Measurements from ENCODE around the gene PRKCE. TPM values are rescaled to one million over a fixed set of nuclear protein-coding genes. Genes with fewer than 3 reads are reported as not detected.

Gene PRKCE
- polyA plus RNA-seq, 1 of the 3 experiments (the other 2 are of a cell fraction) = 16.3 TPM

DNA sequence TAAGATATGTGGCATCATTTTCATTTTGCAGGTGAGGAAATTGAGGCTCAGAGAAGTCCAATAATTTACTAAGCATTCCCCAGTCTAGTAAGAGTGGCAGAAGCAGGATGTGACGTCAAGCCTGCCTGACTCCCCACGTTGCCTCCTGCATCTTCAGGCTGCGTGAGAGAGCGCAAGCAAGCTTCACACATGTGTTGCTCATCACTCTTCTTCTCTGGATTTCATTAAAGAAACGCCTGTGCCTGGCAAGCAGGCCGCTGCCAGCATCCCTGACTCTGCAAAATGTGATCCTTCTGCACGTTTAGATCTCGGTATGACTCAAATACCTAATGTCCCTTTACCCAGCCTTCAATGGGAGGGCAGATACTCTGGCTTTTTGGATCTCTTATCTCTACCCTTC lies 96.8 kb downstream of the PRKCE start:
- Histone ChIP-seq H4K20me1 (ENCODE audit: insufficient read depth) (no peaks in the 10 kb centered on the region), H3K9ac (peak overlapping the region; percentile 30; the same call in 1 of the 2 replicates), H3F3A (replicated peaks; ENCODE audit: insufficient read depth) (peaks cover 20% of the 10 kb centered on the region), H3K79me2 (ENCODE audit: insufficient read depth) (no peaks in the 10 kb centered on the region; the same call in 1 of the 2 replicates), H3K9me2 (no peaks in the 10 kb centered on the region), H3K9me3 (no peaks in the 10 kb centered on the region), H3K36me3 (replicated peaks in 1 of 2; ENCODE audit: control insufficient read depth in 1 of 2, insufficient read depth in 2 of 2, low read length in 1 of 2) (no peaks in the 10 kb centered on the region), H2AFZ (ENCODE audit: low read depth) (peak overlapping the region; percentile 21; the same call in 1 of the 2 replicates), H3K4me3 (ENCODE audit: low read depth in 2 of 2, low read length in 1 of 2) (no peak overlapping the region), H3K4me1 (ENCODE audit: control insufficient read depth in 1 of 2, insufficient read depth in 2 of 2, low read depth in 1 of 2, low read length in 1 of 2) (peaks cover 11 to 25% of the 10 kb centered on the region in 2 experiments; a peak in 2 of 4 replicates), H3K4me2 (peak overlapping the region; percentile 68), H3K27me3 (ENCODE audit: insufficient read depth) (no peaks in the 10 kb centered on the region), H3K27ac (ENCODE audit: low read depth in 2 of 2, low read length in 1 of 2) (peak overlapping the region; percentile 77 to 79)
- ChIA-PET POLR2A (no interaction called here), CTCF (interaction anchor here (0.7 to 1.9 kb wide), 3 partner anchors 30 to 104 kb away, joined by 3 to 7 read pairs (median 3); no protein-coding TSS in a partner anchor)
- 35% methylated on average over 8 of the region's 8 CpGs for WGBS (ENCODE audit: low lambda C conversion rate)
- DNase-seq = peak; percentile 51
- TF ChIP-seq ZBTB33 (IDR thresholded peaks at IDR 0.05; ENCODE audit: borderline replicate concordance, low read depth) (no peak), RXRA (IDR thresholded peaks at IDR 0.05; ENCODE audit: borderline replicate concordance, low read depth) (no peak), FOSL2 (IDR thresholded peaks at IDR 0.05; ENCODE audit: borderline replicate concordance, low read depth) (peak; percentile 33; the same call in 1 of the 2 replicates), REST (IDR thresholded peaks at IDR 0.05; ENCODE audit: low read depth, low read length) (0 out of 2 replicates have a peak, but pooled peaks have one; percentile 5), EZH2phosphoT487 (IDR thresholded peaks at IDR 0.05; ENCODE audit: borderline replicate concordance, low read depth) (no peak), NFIC (IDR thresholded peaks at IDR 0.05; ENCODE audit: borderline replicate concordance) (peak; percentile 74), FOXM1 (IDR thresholded peaks at IDR 0.05; ENCODE audit: low read depth) (no peak), CHD2 (IDR thresholded peaks at IDR 0.05; ENCODE audit: low read length, partially characterized antibody) (peak; percentile 59), POLR2AphosphoS5 (IDR thresholded peaks at IDR 0.05; ENCODE audit: low read depth, low read length) (peak; percentile 88), RCOR1 (IDR thresholded peaks at IDR 0.05; ENCODE audit: low read length) (0 out of 2 replicates have a peak, but pooled peaks have one; percentile 40), TCF12 (IDR thresholded peaks at IDR 0.05) (peak; percentile 99), MXI1 (IDR thresholded peaks at IDR 0.05; ENCODE audit: low read depth, low read length) (no peak), MEF2A (IDR thresholded peaks at IDR 0.05; ENCODE audit: borderline replicate concordance, low read depth) (no peak), GABPA (IDR thresholded peaks at IDR 0.05; ENCODE audit: low read depth) (peak; percentile 66), TEAD4 (IDR thresholded peaks at IDR 0.05; ENCODE audit: borderline replicate concordance, insufficient read depth) (no peak), EP300 (IDR thresholded peaks at IDR 0.05; ENCODE audit: borderline replicate concordance in 1 of 2, low read depth in 1 of 2, low read length in 1 of 2) (peak in 1 of 2 experiments; percentile 71; a peak in 1 of 4 replicates), MAX (IDR thresholded peaks at IDR 0.05; ENCODE audit: low read depth) (peak; percentile 97), USF1 (IDR thresholded peaks at IDR 0.05; ENCODE audit: borderline replicate concordance, low read depth) (no peak), JUND (IDR thresholded peaks at IDR 0.05) (0 out of 2 replicates have a peak, but pooled peaks have one; percentile 30), GATA2 (CRISPR knock-in tag; IDR thresholded peaks at IDR 0.05) (0 out of 2 replicates have a peak, but pooled peaks have one; percentile 1), SIN3A (IDR thresholded peaks at IDR 0.05; ENCODE audit: borderline replicate concordance, low read depth, low read length) (peak; percentile 35; the same call in 1 of the 2 replicates), RFX5 (IDR thresholded peaks at IDR 0.05; ENCODE audit: low read length) (no peak)
- TF ChIP-seq, protein P1, sequence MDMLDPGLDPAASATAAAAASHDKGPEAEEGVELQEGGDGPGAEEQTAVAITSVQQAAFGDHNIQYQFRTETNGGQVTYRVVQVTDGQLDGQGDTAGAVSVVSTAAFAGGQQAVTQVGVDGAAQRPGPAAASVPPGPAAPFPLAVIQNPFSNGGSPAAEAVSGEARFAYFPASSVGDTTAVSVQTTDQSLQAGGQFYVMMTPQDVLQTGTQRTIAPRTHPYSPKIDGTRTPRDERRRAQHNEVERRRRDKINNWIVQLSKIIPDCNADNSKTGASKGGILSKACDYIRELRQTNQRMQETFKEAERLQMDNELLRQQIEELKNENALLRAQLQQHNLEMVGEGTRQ (IDR thresholded peaks at IDR 0.05; ENCODE audit: borderline replicate concordance, low read depth, low read length) = no peak
- TF ChIP-seq, protein P2, sequence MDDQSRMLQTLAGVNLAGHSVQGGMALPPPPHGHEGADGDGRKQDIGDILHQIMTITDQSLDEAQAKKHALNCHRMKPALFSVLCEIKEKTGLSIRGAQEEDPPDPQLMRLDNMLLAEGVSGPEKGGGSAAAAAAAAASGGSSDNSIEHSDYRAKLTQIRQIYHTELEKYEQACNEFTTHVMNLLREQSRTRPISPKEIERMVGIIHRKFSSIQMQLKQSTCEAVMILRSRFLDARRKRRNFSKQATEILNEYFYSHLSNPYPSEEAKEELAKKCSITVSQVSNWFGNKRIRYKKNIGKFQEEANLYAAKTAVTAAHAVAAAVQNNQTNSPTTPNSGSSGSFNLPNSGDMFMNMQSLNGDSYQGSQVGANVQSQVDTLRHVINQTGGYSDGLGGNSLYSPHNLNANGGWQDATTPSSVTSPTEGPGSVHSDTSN (IDR thresholded peaks at IDR 0.05) = peak; percentile 80

Measured in SK-N-SH (cell line).